Endothelial cell of umbilical vein (primary cell): ENCODE results near the gene ZNF407. TPM values are rescaled to one million over a fixed set of nuclear protein-coding genes. Genes with fewer than 3 reads are reported as not detected.

Source experiments
- BruUV-seq: library from RNA; stranded (reverse); fragments of 400-500 nt; replicated peaks from 2 replicates; lab custom pipeline; 2021; lab: Mats Ljungman, UMichigan
- CTCF ChIA-PET: fragments of 300-600, 350-600 bp; sonication (Branson Sonifier 250); formaldehyde crosslinking; loops from one replicate; lab custom pipeline; 2021; ENCODE audit warnings: antibody characterized with exemption, inconsistent platforms; lab: Charles Lee
- POLR2A ChIA-PET: fragments of 300-600, 350-600 bp; sonication (Branson Sonifier 250); formaldehyde crosslinking; loops from one replicate; lab custom pipeline; 2021; ENCODE audit warnings: antibody characterized with exemption, inconsistent platforms; lab: Charles Lee
- DNase-seq: peaks from one replicate; pipeline ENCODE4 v3.0.0-alpha.2; 2011; ENCODE audit warnings: low read depth, low spot score
- FAIRE-seq: peaks from 2 replicates; lab custom pipeline; 2011; peaks lifted over from hg19 to GRCh38; lab: Jason Lieb, UNC
- H2AFZ ChIP-seq: 2 replicates; pipeline ENCODE4 v1.6.0; 2012; ENCODE audit warnings: low read depth, low read length, control low read depth, inconsistent platforms
- H3K27ac ChIP-seq: 2 replicates; pipeline ENCODE4 v1.5.1; 2011; ENCODE audit warnings: low read depth, mild to moderate bottlenecking, control low read depth, low read length, moderate library complexity; ENCODE audit not compliant: insufficient read depth
- H3K27me3 ChIP-seq, 2 experiments: 2 replicates each; pipeline versions ENCODE4 v1.6.0 to v1.6.1; 2011; ENCODE audit warnings: low read length in 2 of 2, mixed read lengths in 1 of 2; ENCODE audit not compliant: control insufficient read depth in 2 of 2, insufficient read depth in 2 of 2
- H3K36me3 ChIP-seq, 2 experiments: 2 replicates in 1 of 2; 3 replicates in 1 of 2; pipeline ENCODE4 v1.5.1; 2011; ENCODE audit warnings: low read length in 2 of 2, mild to moderate bottlenecking in 1 of 2, moderate library complexity in 1 of 2; ENCODE audit not compliant: control insufficient read depth in 2 of 2, insufficient read depth in 2 of 2; ENCODE audit errors: extremely low read depth in 1 of 2
- H3K4me1 ChIP-seq: 3 replicates; pipeline ENCODE4 v1.5.1; 2011; ENCODE audit warnings: mild to moderate bottlenecking, low read length; ENCODE audit not compliant: control insufficient read depth, insufficient read depth; ENCODE audit errors: extremely low read depth
- H3K4me2 ChIP-seq: 2 replicates; pipeline ENCODE4 v1.6.1; 2011; ENCODE audit warnings: low read length, control low read depth, mixed read lengths; ENCODE audit not compliant: insufficient read depth
- H3K4me3 ChIP-seq, 3 experiments: fragments of 200-600 bp in 1 of 3; sonication (generic), shearing (Covaris generic) in 1 of 3; replicated peaks in 1 of 3; 2 replicates each; pipeline ENCODE4 v1.5.1; 2011 to 2016; ENCODE audit warnings: control low read depth in 3 of 3, low read length in 3 of 3, mild to moderate bottlenecking in 2 of 3, inconsistent platforms in 1 of 3, low read depth in 1 of 3, moderate library complexity in 1 of 3; ENCODE audit not compliant: insufficient read depth in 1 of 3
- H3K79me2 ChIP-seq: 2 replicates; pipeline ENCODE4 v1.6.0; 2012; ENCODE audit warnings: low read length, inconsistent platforms; ENCODE audit not compliant: control insufficient read depth, insufficient read depth
- H3K9ac ChIP-seq: replicated peaks from 2 replicates; pipeline ENCODE3; 2011; ENCODE audit warnings: low read length, control low read depth; ENCODE audit not compliant: insufficient read depth; ENCODE audit errors: extremely low read depth
- H3K9me1 ChIP-seq: replicated peaks from 3 replicates; pipeline ENCODE4 v1.6.0; 2011; ENCODE audit warnings: mild to moderate bottlenecking, low read length; ENCODE audit not compliant: control insufficient read depth, insufficient read depth; ENCODE audit errors: extremely low read depth
- H3K9me3 ChIP-seq: replicated peaks from 2 replicates; pipeline ENCODE4 v1.5.1; 2012; ENCODE audit warnings: low read length, inconsistent platforms; ENCODE audit not compliant: control insufficient read depth, insufficient read depth
- H4K20me1 ChIP-seq: replicated peaks from 2 replicates; pipeline ENCODE3; 2011; ENCODE audit warnings: mild to moderate bottlenecking, low read length; ENCODE audit not compliant: control insufficient read depth, insufficient read depth; ENCODE audit errors: extremely low read depth
- EZH2 ChIP-seq: IDR thresholded peaks from 2 replicates; pipeline ENCODE4 v1.6.1; 2012; ENCODE audit warnings: borderline replicate concordance, low read depth, mild to moderate bottlenecking, moderate library complexity, low read length, inconsistent platforms; ENCODE audit not compliant: severe bottlenecking
- FOS ChIP-seq: IDR thresholded peaks from 2 replicates; pipeline ENCODE4 v1.6.1; 2011; ENCODE audit warnings: mild to moderate bottlenecking, low read length, moderate library complexity, borderline replicate concordance; ENCODE audit not compliant: insufficient read depth
- dilution Hi-C: fragments of 300-500 bp; cut with MboI; formaldehyde crosslinking; loops from one replicate; pipeline ENCODE4 v1.15.0; 2019; ENCODE audit warnings: low sequenced_read_pairs; ENCODE audit not compliant: extremely low pct_ligation_motif_present
- intact Hi-C: fragments of 100-400 bp; cut with micrococcal nuclease; formaldehyde crosslinking; loops from one replicate; pipeline ENCODE4 v1.10.0; 2022
- polyA plus RNA-seq, 4 experiments: library from polyadenylated mRNA; depleted of rRNA in 3 of 4; stranded (reverse) in 3 of 4; unstranded in 1 of 4; fragments of >200 nt; gene quantifications; 2 replicates each; pipeline versions ENCODE4 v1.2.1 to v1.2.3, GENCODE V29; 2011 to 2012; ENCODE audit warnings: missing spikeins in 1 of 4
- total RNA-seq: library from RNA; stranded (reverse); gene quantifications from 2 replicates; pipeline ENCODE4 v1.2.3, GENCODE V29; 2021

ZNF407 gene
- total and polyA plus RNA-seq, 2 donors (not counting 3 experiments of a cell fraction or from before 2014, with no cell fraction given): 3.8 to 20.1 TPM

DNA sequence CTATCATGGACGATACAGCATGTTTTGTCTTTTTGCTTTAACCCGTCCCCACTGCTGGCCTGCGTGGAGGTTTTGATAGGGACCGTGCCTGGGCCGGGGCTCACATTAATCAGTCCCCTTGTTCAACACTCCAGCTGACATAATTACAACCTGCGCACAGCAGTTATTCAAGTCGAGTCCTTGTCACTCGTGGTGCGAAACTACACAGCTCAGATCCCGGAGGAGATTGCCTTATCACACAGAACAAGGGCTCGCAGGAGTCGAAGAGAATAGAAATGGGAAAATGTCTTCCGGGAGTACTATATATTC, 304.4 kb downstream of the ZNF407 start:
- no peaks in the 10 kb centered on the region for H3K9me1 ChIP-seq
- dilution Hi-C loops (no loop called here), intact Hi-C loops (loop anchor here (10.0 kb wide), 1 partner anchor 57 kb away; no protein-coding TSS in a partner anchor)
- ChIA-PET CTCF (no interaction called here), POLR2A (no interaction called here)
- no peak for FAIRE-seq
- DNase-seq: no peak
- TF ChIP-seq EZH2: no peak
- no peaks in the 10 kb centered on the region for H4K20me1 ChIP-seq
- no peak overlapping the region for H3K27ac ChIP-seq
- no peaks in the 10 kb centered on the region for H3K36me3 ChIP-seq
- no peak overlapping the region for H3K4me2 ChIP-seq
- peaks cover 12% of the 10 kb centered on the region for H3K4me1 ChIP-seq
- H3K79me2 ChIP-seq: no peaks in the 10 kb centered on the region
- H3K9ac ChIP-seq: no peak overlapping the region
- H3K9me3 ChIP-seq: no peaks in the 10 kb centered on the region
- no peaks in the 10 kb centered on the region for H3K27me3 ChIP-seq
- BruUV-seq: no TSS peak
- no peak overlapping the region for H3K4me3 ChIP-seq
- H2AFZ ChIP-seq: no peak overlapping the region

DNA sequence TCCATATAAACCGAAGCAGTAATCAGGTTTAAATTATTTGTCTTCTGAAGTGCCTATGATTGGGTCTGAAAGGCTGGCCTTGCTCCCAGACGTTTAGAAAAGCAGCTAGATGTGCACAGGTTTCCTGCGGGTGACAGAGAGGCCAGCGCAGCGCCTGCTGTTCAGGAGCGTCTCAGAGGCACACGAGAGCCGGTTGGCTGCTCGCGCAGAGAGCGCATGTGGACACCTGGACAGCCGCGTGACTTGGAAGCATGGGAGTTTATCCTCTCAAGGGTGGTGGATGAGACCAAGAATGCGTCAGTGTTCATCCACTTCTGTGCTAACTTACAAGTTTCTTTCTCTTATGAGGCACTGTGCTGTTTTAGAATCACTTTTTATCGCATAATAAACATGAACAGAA, 307.6 kb downstream of the ZNF407 start:
- H3K79me2 ChIP-seq: no peaks in the 10 kb centered on the region
- no peak overlapping the region for H3K9ac ChIP-seq
- BruUV-seq: no TSS peak
- no peaks in the 10 kb centered on the region for H3K4me1 ChIP-seq
- CTCF ChIA-PET: no interaction called here
- POLR2A ChIA-PET: no interaction called here
- H3K4me3 ChIP-seq: no peak overlapping the region
- no peaks in the 10 kb centered on the region for H3K9me3 ChIP-seq
- H3K27ac ChIP-seq: no peak overlapping the region
- intact Hi-C loops: loop anchor here (10.0 kb wide), 1 partner anchor 60 kb away; no protein-coding TSS in a partner anchor
- no peaks in the 10 kb centered on the region for H4K20me1 ChIP-seq
- no peaks in the 10 kb centered on the region for H3K36me3 ChIP-seq
- TF ChIP-seq FOS: no peak
- FAIRE-seq (no peak), DNase-seq (no peak)
- H3K9me1 ChIP-seq: no peaks in the 10 kb centered on the region
- H2AFZ ChIP-seq: no peak overlapping the region
- H3K4me2 ChIP-seq: no peak overlapping the region
- H3K27me3 ChIP-seq: no peaks in the 10 kb centered on the region
- dilution Hi-C loops: no loop called here
